ENCODE measurements around the gene TMIGD1.

Gene TMIGD1

GRCh38 chr17:30308406-30308805 is 25.5 kb downstream of the TMIGD1 start:
- Histone ChIP-seq H2AFZ (ENCODE audit: low read length) (no peak overlapping the region), H2BK5ac (ENCODE audit: low read length) (no peak overlapping the region), H3K23ac (ENCODE audit: low read depth, low read length, poor library complexity) (no peak overlapping the region), H2BK15ac (ENCODE audit: low read length) (no peak overlapping the region), H3K36me3 (replicated peaks in 1 of 2; ENCODE audit: control insufficient read depth in 2 of 2, insufficient read depth in 2 of 2, low read length in 2 of 2) (no peaks in the 10 kb centered on the region), H2BK120ac (ENCODE audit: low read depth, low read length) (no peak overlapping the region), H3K4me1 (ENCODE audit: control insufficient read depth in 2 of 2, insufficient read depth in 1 of 2, low read depth in 1 of 2, low read length in 2 of 2) (peaks cover 0 to 2% of the 10 kb centered on the region in 2 donors), H3K79me1 (ENCODE audit: low read depth, low read length) (no peaks in the 10 kb centered on the region), H3K27me3 (ENCODE audit: control insufficient read depth in 3 of 3, insufficient read depth in 3 of 3, low read depth in 1 of 3, low read length in 3 of 3) (peaks cover 0 to 7% (median 0%) of the 10 kb centered on the region in 3 experiments), H3K18ac (ENCODE audit: low read length) (no peak overlapping the region), H3K14ac (ENCODE audit: low read length) (no peak overlapping the region), H2BK12ac (ENCODE audit: low read length) (no peak overlapping the region), H3K4me3 (ENCODE audit: low read length in 2 of 2) (no peak overlapping the region), H3K4me2 (ENCODE audit: insufficient read depth, low read length, poor library complexity, severe bottlenecking) (no peak overlapping the region), H3K27ac (replicated peaks; ENCODE audit: low read length) (no peak overlapping the region), H4K91ac (ENCODE audit: low read depth, low read length, poor library complexity) (no peak overlapping the region), H3K9ac (ENCODE audit: low read depth, low read length, poor library complexity) (no peak overlapping the region), H3K4ac (ENCODE audit: low read length) (no peak overlapping the region), H2AK5ac (ENCODE audit: low read depth, low read length) (no peak overlapping the region), H3K9me3 (replicated peaks in 1 of 2; ENCODE audit: control insufficient read depth in 2 of 2, insufficient read depth in 1 of 2, low read depth in 1 of 2, low read length in 2 of 2) (no peaks in the 10 kb centered on the region), H4K8ac (ENCODE audit: low read depth, low read length) (no peak overlapping the region)
- no peak for DNase-seq (ENCODE audit: low spot score)
- WGBS, 2 donors (ENCODE audit: extremely low coverage in 2 of 2, insufficient read length in 2 of 2, insufficient replicate concordance in 1 of 2), result no CpG with 5 or more reads among the region's 2 CpGs

GRCh38 chr17:30304778-30305177 is 29.1 kb downstream of the TMIGD1 start:
- Histone ChIP-seq H2AFZ (ENCODE audit: low read length) (no peak overlapping the region), H2BK12ac (ENCODE audit: low read length) (no peak overlapping the region), H3K27me3 (ENCODE audit: control insufficient read depth in 3 of 3, insufficient read depth in 3 of 3, low read depth in 1 of 3, low read length in 3 of 3) (peaks cover 0 to 7% (median 0%) of the 10 kb centered on the region in 3 experiments), H3K9ac (ENCODE audit: low read depth, low read length, poor library complexity) (no peak overlapping the region), H3K4me3 (ENCODE audit: low read length in 2 of 2) (no peak overlapping the region), H2BK5ac (ENCODE audit: low read length) (no peak overlapping the region), H2BK120ac (ENCODE audit: low read depth, low read length) (no peak overlapping the region), H3K9me3 (replicated peaks in 1 of 2; ENCODE audit: control insufficient read depth in 2 of 2, insufficient read depth in 1 of 2, low read depth in 1 of 2, low read length in 2 of 2) (no peaks in the 10 kb centered on the region), H4K8ac (ENCODE audit: low read depth, low read length) (no peak overlapping the region), H3K18ac (ENCODE audit: low read length) (no peak overlapping the region), H3K14ac (ENCODE audit: low read length) (no peak overlapping the region), H2BK15ac (ENCODE audit: low read length) (no peak overlapping the region), H3K27ac (replicated peaks; ENCODE audit: low read length) (no peak overlapping the region), H4K91ac (ENCODE audit: low read depth, low read length, poor library complexity) (no peak overlapping the region), H3K79me1 (ENCODE audit: low read depth, low read length) (no peaks in the 10 kb centered on the region), H3K36me3 (replicated peaks in 1 of 2; ENCODE audit: control insufficient read depth in 2 of 2, insufficient read depth in 2 of 2, low read length in 2 of 2) (no peaks in the 10 kb centered on the region), H3K4ac (ENCODE audit: low read length) (no peak overlapping the region), H3K23ac (ENCODE audit: low read depth, low read length, poor library complexity) (no peak overlapping the region), H3K4me2 (ENCODE audit: insufficient read depth, low read length, poor library complexity, severe bottlenecking) (no peak overlapping the region), H2AK5ac (ENCODE audit: low read depth, low read length) (no peak overlapping the region), H3K4me1 (ENCODE audit: control insufficient read depth in 2 of 2, insufficient read depth in 1 of 2, low read depth in 1 of 2, low read length in 2 of 2) (peaks cover 0 to 2% of the 10 kb centered on the region in 2 donors)
- no CpG with 5 or more reads among the region's 3 CpGs for WGBS, 2 donors (ENCODE audit: extremely low coverage in 2 of 2, insufficient read length in 2 of 2, insufficient replicate concordance in 1 of 2)
- DNase-seq (ENCODE audit: low spot score), result no peak

- Histone ChIP-seq H2BK120ac (ENCODE audit: low read depth, low read length) (no peak overlapping the region), H4K8ac (ENCODE audit: low read depth, low read length) (no peak overlapping the region), H3K9me3 (replicated peaks in 1 of 2; ENCODE audit: control insufficient read depth in 2 of 2, insufficient read depth in 1 of 2, low read depth in 1 of 2, low read length in 2 of 2) (no peaks in the 10 kb centered on the region), H3K27ac (replicated peaks; ENCODE audit: low read length) (no peak overlapping the region), H3K4me3 (ENCODE audit: low read length in 2 of 2) (no peak overlapping the region), H3K18ac (ENCODE audit: low read length) (no peak overlapping the region), H3K4me1 (ENCODE audit: control insufficient read depth in 2 of 2, insufficient read depth in 1 of 2, low read depth in 1 of 2, low read length in 2 of 2) (no peaks in the 10 kb centered on the region), H3K23ac (ENCODE audit: low read depth, low read length, poor library complexity) (no peak overlapping the region), H2AK5ac (ENCODE audit: low read depth, low read length) (no peak overlapping the region), H3K27me3 (ENCODE audit: control insufficient read depth in 3 of 3, insufficient read depth in 3 of 3, low read depth in 1 of 3, low read length in 3 of 3) (peaks cover 0 to 8% (median 2%) of the 10 kb centered on the region in 3 experiments), H3K79me1 (ENCODE audit: low read depth, low read length) (no peaks in the 10 kb centered on the region), H2BK12ac (ENCODE audit: low read length) (no peak overlapping the region), H3K4ac (ENCODE audit: low read length) (no peak overlapping the region), H3K4me2 (ENCODE audit: insufficient read depth, low read length, poor library complexity, severe bottlenecking) (no peak overlapping the region), H3K36me3 (replicated peaks in 1 of 2; ENCODE audit: control insufficient read depth in 2 of 2, insufficient read depth in 2 of 2, low read length in 2 of 2) (no peaks in the 10 kb centered on the region), H3K9ac (ENCODE audit: low read depth, low read length, poor library complexity) (no peak overlapping the region), H2BK15ac (ENCODE audit: low read length) (no peak overlapping the region), H3K14ac (ENCODE audit: low read length) (no peak overlapping the region), H4K91ac (ENCODE audit: low read depth, low read length, poor library complexity) (no peak overlapping the region), H2BK5ac (ENCODE audit: low read length) (no peak overlapping the region), H2AFZ (ENCODE audit: low read length) (no peak overlapping the region)
- no peak for DNase-seq (ENCODE audit: low spot score)
- WGBS, 2 donors (ENCODE audit: extremely low coverage in 2 of 2, insufficient read length in 2 of 2, insufficient replicate concordance in 1 of 2), result no CpG with 5 or more reads among the region's 3 CpGs
Measured at GRCh38 chr17:30302241-30302640, 31.6 kb downstream of the TMIGD1 start.

- H3K14ac ChIP-seq (ENCODE audit: low read length), result no peak overlapping the region
- H3K27me3 ChIP-seq (ENCODE audit: control insufficient read depth in 3 of 3, insufficient read depth in 3 of 3, low read depth in 1 of 3, low read length in 3 of 3), result peaks cover 0 to 6% (median 2%) of the 10 kb centered on the region in 3 experiments
- no peak overlapping the region for H3K9ac ChIP-seq (ENCODE audit: low read depth, low read length, poor library complexity)
- no peak overlapping the region for H3K4me3 ChIP-seq (ENCODE audit: low read length in 2 of 2)
- H3K9me3 ChIP-seq (replicated peaks in 1 of 2; ENCODE audit: control insufficient read depth in 2 of 2, insufficient read depth in 1 of 2, low read depth in 1 of 2, low read length in 2 of 2), result no peaks in the 10 kb centered on the region
- no peak overlapping the region for H3K27ac ChIP-seq (replicated peaks; ENCODE audit: low read length)
- H3K36me3 ChIP-seq (replicated peaks in 1 of 2; ENCODE audit: control insufficient read depth in 2 of 2, insufficient read depth in 2 of 2, low read length in 2 of 2), result no peaks in the 10 kb centered on the region
- H2BK15ac ChIP-seq (ENCODE audit: low read length), result no peak overlapping the region
- no peak overlapping the region for H3K18ac ChIP-seq (ENCODE audit: low read length)
- H2BK12ac ChIP-seq (ENCODE audit: low read length), result no peak overlapping the region
- no peak overlapping the region for H2BK5ac ChIP-seq (ENCODE audit: low read length)
- H4K8ac ChIP-seq (ENCODE audit: low read depth, low read length), result no peak overlapping the region
- DNase-seq (ENCODE audit: low spot score), result no peak
- no peak overlapping the region for H3K23ac ChIP-seq (ENCODE audit: low read depth, low read length, poor library complexity)
- H3K4ac ChIP-seq (ENCODE audit: low read length), result no peak overlapping the region
- no peak overlapping the region for H2BK120ac ChIP-seq (ENCODE audit: low read depth, low read length)
- no peaks in the 10 kb centered on the region for H3K4me1 ChIP-seq (ENCODE audit: control insufficient read depth in 2 of 2, insufficient read depth in 1 of 2, low read depth in 1 of 2, low read length in 2 of 2)
- H4K91ac ChIP-seq (ENCODE audit: low read depth, low read length, poor library complexity), result no peak overlapping the region
- H3K79me1 ChIP-seq (ENCODE audit: low read depth, low read length), result no peaks in the 10 kb centered on the region
- H2AFZ ChIP-seq (ENCODE audit: low read length), result no peak overlapping the region
- no peak overlapping the region for H2AK5ac ChIP-seq (ENCODE audit: low read depth, low read length)
- no peak overlapping the region for H3K4me2 ChIP-seq (ENCODE audit: insufficient read depth, low read length, poor library complexity, severe bottlenecking)
Measured at GRCh38 chr17:30300818-30301217, 33.0 kb downstream of the TMIGD1 start.

All from neuronal stem cell (in vitro differentiated cells).